Uterus (tissue), 2 donors: ENCODE measurements around the gene NCOA5.

Experiments
- POLR2A ChIP-seq, 2 donors: fragments of 450-650 bp; IDR thresholded peaks; one replicate each; pipeline ENCODE4 v1.6.1; 2016; ENCODE audit warnings: antibody characterized with exemption in 2 of 2, mild to moderate bottlenecking in 1 of 2, moderate library complexity in 1 of 2
- TF ChIP-seq, protein P1 (sequence below), 4 experiments: fragments of 200-600 bp in 2 of 4; fragments of 450-650 bp in 2 of 4; sonication (generic) in 2 of 4; IDR thresholded peaks; one replicate each; pipeline ENCODE4 v1.5.1; 2016 to 2019; ENCODE audit warnings: antibody characterized with exemption in 4 of 4, mild to moderate bottlenecking in 2 of 4, moderate library complexity in 1 of 4

DNA sequence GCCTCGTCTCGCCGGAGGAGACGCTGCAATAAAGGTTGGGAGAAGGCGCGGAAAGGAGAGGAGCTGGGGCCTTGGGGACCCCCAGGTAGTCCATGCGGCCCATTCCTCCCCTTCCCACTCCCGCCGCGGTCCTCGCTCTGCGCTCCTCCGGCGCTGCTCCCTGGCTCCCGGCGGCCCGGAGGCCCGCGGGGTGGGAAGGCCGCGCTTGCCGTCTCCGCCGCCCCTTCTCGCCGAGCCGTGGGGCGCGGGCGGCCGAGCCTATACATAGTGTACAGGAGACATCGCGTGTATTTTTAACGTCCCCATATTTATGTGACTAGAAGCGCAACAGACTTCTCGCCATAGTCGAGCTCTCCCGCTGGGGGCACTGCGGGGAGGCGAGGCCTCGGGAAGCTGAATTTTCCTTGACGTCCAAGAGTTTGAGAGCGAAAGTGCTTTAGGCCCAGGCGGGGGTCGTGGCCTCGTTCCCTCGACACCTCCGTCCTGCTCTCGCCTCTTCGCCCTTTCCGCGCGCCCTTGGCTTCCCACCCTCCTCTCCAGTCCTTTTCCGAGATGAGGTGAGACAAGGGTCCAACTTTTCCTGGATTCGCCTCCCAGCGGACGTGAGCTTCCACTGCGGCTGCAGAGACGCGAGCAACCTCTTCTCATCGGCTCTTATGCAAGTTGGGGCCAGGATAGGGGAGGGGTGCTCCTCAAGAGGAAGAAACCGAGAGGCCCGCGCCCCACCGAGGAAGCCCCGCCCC is 31.7 kb downstream of the NCOA5 start:
- TF ChIP-seq, protein P1, sequence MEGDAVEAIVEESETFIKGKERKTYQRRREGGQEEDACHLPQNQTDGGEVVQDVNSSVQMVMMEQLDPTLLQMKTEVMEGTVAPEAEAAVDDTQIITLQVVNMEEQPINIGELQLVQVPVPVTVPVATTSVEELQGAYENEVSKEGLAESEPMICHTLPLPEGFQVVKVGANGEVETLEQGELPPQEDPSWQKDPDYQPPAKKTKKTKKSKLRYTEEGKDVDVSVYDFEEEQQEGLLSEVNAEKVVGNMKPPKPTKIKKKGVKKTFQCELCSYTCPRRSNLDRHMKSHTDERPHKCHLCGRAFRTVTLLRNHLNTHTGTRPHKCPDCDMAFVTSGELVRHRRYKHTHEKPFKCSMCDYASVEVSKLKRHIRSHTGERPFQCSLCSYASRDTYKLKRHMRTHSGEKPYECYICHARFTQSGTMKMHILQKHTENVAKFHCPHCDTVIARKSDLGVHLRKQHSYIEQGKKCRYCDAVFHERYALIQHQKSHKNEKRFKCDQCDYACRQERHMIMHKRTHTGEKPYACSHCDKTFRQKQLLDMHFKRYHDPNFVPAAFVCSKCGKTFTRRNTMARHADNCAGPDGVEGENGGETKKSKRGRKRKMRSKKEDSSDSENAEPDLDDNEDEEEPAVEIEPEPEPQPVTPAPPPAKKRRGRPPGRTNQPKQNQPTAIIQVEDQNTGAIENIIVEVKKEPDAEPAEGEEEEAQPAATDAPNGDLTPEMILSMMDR (IDR thresholded peaks at IDR 0.05) = peak in 2 of 4 experiments; percentile 1 to 16
- no peak for TF ChIP-seq POLR2A (IDR thresholded peaks at IDR 0.05)
